Upper lobe of left lung (tissue), 6 donors: ENCODE data around the gene FBXO10. TPM values are rescaled to one million over a fixed set of nuclear protein-coding genes. Genes with fewer than 3 reads are reported as not detected.
"Not testable (repeated sequence)": the region's sequence is repeated elsewhere in the genome, so short reads cannot be mapped to it uniquely, and the experiment has no call there.

Experiments
- ATAC-seq, 2 donors: fragments of 200-7000 bp; cut with Tn5 transposase; one replicate each; pipeline ENCODE4 v1.9.1; 2022; ENCODE audit warnings: mild to moderate bottlenecking in 2 of 2, moderate library complexity in 2 of 2; ENCODE audit not compliant: low FRiP score in 2 of 2
- DNase-seq, 2 donors: peaks; one replicate each; pipeline ENCODE4 v3.0.0-alpha.2; 2019 to 2020
- H3K27ac ChIP-seq, 4 donors: fragments of 200-600 bp; sonication (generic); one replicate each; pipeline ENCODE4 v1.5.1; 2016 to 2019
- H3K27me3 ChIP-seq, 4 donors: fragments of 200-600 bp; sonication (generic); one replicate each; pipeline ENCODE4 v1.5.1; 2017 to 2019
- H3K36me3 ChIP-seq, 4 donors: fragments of 200-600 bp; sonication (generic); one replicate each; pipeline ENCODE4 v1.5.1; 2016 to 2019
- H3K4me1 ChIP-seq, 4 donors: fragments of 200-600 bp; sonication (generic); one replicate each; pipeline ENCODE4 v1.5.1; 2018 to 2019
- H3K4me3 ChIP-seq, 4 donors: fragments of 200-600 bp; sonication (generic); one replicate each; pipeline ENCODE4 v1.5.1; 2017 to 2019; ENCODE audit warnings: mild to moderate bottlenecking in 2 of 4, moderate library complexity in 1 of 4
- H3K9me3 ChIP-seq, 4 donors: fragments of 200-600 bp; sonication (generic); one replicate each; pipeline ENCODE4 v1.5.1; 2018 to 2019
- CTCF ChIP-seq, 6 experiments: fragments of 450-650 bp in 4 of 6; fragments of 200-600 bp in 2 of 6; sonication (generic) in 2 of 6; IDR thresholded peaks; one replicate each; pipeline ENCODE4 v1.5.1; 2016 to 2019; ENCODE audit warnings: antibody characterized with exemption in 6 of 6
- EP300 ChIP-seq, 4 donors: sonication (generic); formaldehyde crosslinking; IDR thresholded peaks; one replicate each; pipeline ENCODE4 v1.5.1; 2017; ENCODE audit warnings: antibody characterized with exemption in 4 of 4, control low read depth in 2 of 4
- POLR2A ChIP-seq, 4 donors: fragments of 450-650 bp; IDR thresholded peaks; one replicate each; pipeline ENCODE4 v1.5.1; 2016 to 2017; ENCODE audit warnings: antibody characterized with exemption in 4 of 4, mild to moderate bottlenecking in 2 of 4
- POLR2AphosphoS5 ChIP-seq, 2 donors: sonication (generic); formaldehyde crosslinking; IDR thresholded peaks; one replicate each; pipeline ENCODE4 v1.5.1; 2017; ENCODE audit warnings: antibody characterized with exemption in 2 of 2
- WGBS, 2 donors: methylation state at CpG; one replicate each; pipeline ENCODE4 v1.1.5; 2017 to 2018; 5-methylcytosine and 5-hydroxymethylcytosine counted together
- total RNA-seq, 6 donors: library from RNA; depleted of rRNA in 4 of 6; stranded (reverse); fragments of >200 nt in 4 of 6; gene quantifications; one replicate each; pipeline versions ENCODE4 v1.1.0 to v1.2.1, GENCODE V29; 2016 to 2021
- donor health status: DM: no; HTN: no; CAD: no; lungs with moderate emphysema.
- donor health status: DM: no; HTN: yes; CAD: no; lungs with severe emphysema.

Gene FBXO10
- total RNA-seq, 6 donors from 2014 or later: 7.9 to 13.4 (median 8.7) TPM

GRCh38 chr9:37476930-37477329 lies 99.2 kb downstream of the FBXO10 start:
- no peaks in the 10 kb centered on the region for H3K36me3 ChIP-seq
- H3K9me3 ChIP-seq: peaks cover 0 to 5% (median 2%) of the 10 kb centered on the region in 4 donors
- no peaks in the 10 kb centered on the region for H3K27me3 ChIP-seq
- no peak for DNase-seq
- 75 to 81% methylated on average over 11 of the region's 11 CpGs for WGBS, 2 donors
- peaks cover 0 to 11% (median 4%) of the 10 kb centered on the region in 4 donors for H3K4me1 ChIP-seq
- ATAC-seq: no peak
- H3K4me3 ChIP-seq: no peak overlapping the region
- TF ChIP-seq EP300 (IDR thresholded peaks at IDR 0.05): no peak
- no peak for TF ChIP-seq POLR2A (IDR thresholded peaks at IDR 0.05)
- no peak for TF ChIP-seq CTCF (IDR thresholded peaks at IDR 0.05)
- no peak for TF ChIP-seq POLR2AphosphoS5 (IDR thresholded peaks at IDR 0.05)
- H3K27ac ChIP-seq: no peak overlapping the region

GRCh38 chr9:37474438-37474837 lies 101.7 kb downstream of the FBXO10 start:
- Histone ChIP-seq H3K27me3 (no peaks in the 10 kb centered on the region), H3K36me3 (no peaks in the 10 kb centered on the region), H3K4me1 (peaks cover 0 to 14% (median 4%) of the 10 kb centered on the region in 4 donors), H3K9me3 (peaks cover 0 to 5% (median 2%) of the 10 kb centered on the region in 4 donors), H3K27ac (no peak overlapping the region), H3K4me3 (no peak overlapping the region)
- ATAC-seq: no peak
- WGBS, 2 donors: 96% methylated on average over 3 of the region's 3 CpGs
- no peak for TF ChIP-seq EP300 (IDR thresholded peaks at IDR 0.05)
- no peak for TF ChIP-seq POLR2A (IDR thresholded peaks at IDR 0.05)
- no peak for TF ChIP-seq CTCF (IDR thresholded peaks at IDR 0.05)
- TF ChIP-seq POLR2AphosphoS5 (IDR thresholded peaks at IDR 0.05): no peak
- DNase-seq: no peak

- DNase-seq, H3K9me3 ChIP-seq, ATAC-seq, H3K4me3 ChIP-seq, H3K27me3 ChIP-seq, H3K36me3 ChIP-seq, H3K27ac ChIP-seq: not testable (repeated sequence)
- WGBS, 2 donors: 66% methylated on average over 6 of the region's 6 CpGs
- H3K4me1 ChIP-seq: peaks cover 0 to 14% (median 4%) of the 10 kb centered on the region in 4 donors
These were observed 102.2 kb downstream of the FBXO10 start for GRCh38 chr9:37473982-37474381.

- no peak for DNase-seq
- H3K4me3 ChIP-seq: peak overlapping the region in 3 of 4 donors; percentile 30 to 44 (median 42)
- peaks cover 0 to 5% (median 2%) of the 10 kb centered on the region in 4 donors for H3K9me3 ChIP-seq
- WGBS, 2 donors: 18 to 24% methylated on average over 7 of the region's 7 CpGs
- no peaks in the 10 kb centered on the region for H3K27me3 ChIP-seq
- H3K36me3 ChIP-seq: no peaks in the 10 kb centered on the region
- peak overlapping the region; percentile 72 to 87 (median 80) for H3K27ac ChIP-seq
- peak in 1 of 4 donors; percentile 15 for TF ChIP-seq POLR2A (IDR thresholded peaks at IDR 0.05)
- TF ChIP-seq EP300 (IDR thresholded peaks at IDR 0.05): no peak
- TF ChIP-seq CTCF (IDR thresholded peaks at IDR 0.05): no peak
- no peak for TF ChIP-seq POLR2AphosphoS5 (IDR thresholded peaks at IDR 0.05)
- ATAC-seq: peak; percentile 58 to 88
- H3K4me1 ChIP-seq: peaks cover 0 to 14% (median 4%) of the 10 kb centered on the region in 4 donors
These were observed 104.1 kb downstream of the FBXO10 start for GRCh38 chr9:37471942-37472684.

- ATAC-seq (no peak), DNase-seq (peak in 1 of 2 donors; percentile 25)
- H3K4me3 ChIP-seq: no peak overlapping the region
- no peaks in the 10 kb centered on the region for H3K27me3 ChIP-seq
- H3K36me3 ChIP-seq: no peaks in the 10 kb centered on the region
- peaks cover 10 to 34% (median 13%) of the 10 kb centered on the region in 4 donors for H3K4me1 ChIP-seq
- 94 to 95% methylated on average over 6 of the region's 6 CpGs for WGBS, 2 donors
- no peak overlapping the region for H3K27ac ChIP-seq
- H3K9me3 ChIP-seq: no peaks in the 10 kb centered on the region
- TF ChIP-seq POLR2A (IDR thresholded peaks at IDR 0.05) (no peak), CTCF (IDR thresholded peaks at IDR 0.05) (no peak), EP300 (IDR thresholded peaks at IDR 0.05) (no peak), POLR2AphosphoS5 (IDR thresholded peaks at IDR 0.05) (no peak)
These were observed 107.6 kb downstream of the FBXO10 start for GRCh38 chr9:37468620-37469019.

- 94 to 96% methylated on average over 17 of the region's 17 CpGs for WGBS, 2 donors
- not testable (repeated sequence) for H3K9me3 ChIP-seq, H3K27ac ChIP-seq, H3K36me3 ChIP-seq, ATAC-seq, H3K27me3 ChIP-seq, H3K4me3 ChIP-seq
- H3K4me1 ChIP-seq: peaks cover 16 to 40% (median 18%) of the 10 kb centered on the region in 4 donors
- DNase-seq: peak in 1 of 2 donors; percentile 15
These were observed 108.7 kb downstream of the FBXO10 start for GRCh38 chr9:37467530-37467929.
